ENCODE data around the gene HRNR. TPM values are rescaled to one million over a fixed set of nuclear protein-coding genes. Genes with fewer than 3 reads are reported as not detected.
"Not testable (repeated sequence)": the region's sequence is repeated elsewhere in the genome, so short reads cannot be mapped to it uniquely, and the experiment has no call there.

The HRNR gene
- total and polyA plus RNA-seq, 4 experiments from 2014 or later = not detected

GRCh38 chr1:152214911-152215310 lies 9.1 kb downstream of the HRNR start:
- H3K9me3 ChIP-seq (ENCODE audit: control insufficient read depth in 1 of 2, low read length in 2 of 2); H3K4me1 Mint-ChIP-seq; CTCF ChIA-PET (ENCODE audit: partially characterized antibody); H3K36me3 ChIP-seq (ENCODE audit: insufficient read depth, low read length); H3K27me3 Mint-ChIP-seq; H3K9me3 Mint-ChIP-seq; H3K36me3 Mint-ChIP-seq; H3K27ac ChIP-seq (ENCODE audit: low read depth, low read length); H3K4me1 ChIP-seq (ENCODE audit: insufficient read depth, low read length); H3K27ac Mint-ChIP-seq; H3K4me3 Mint-ChIP-seq; H3K27me3 ChIP-seq (ENCODE audit: insufficient read depth, low read length); intact Hi-C loops (cut with micrococcal nuclease); H3K4me3 ChIP-seq (ENCODE audit: low read length in 2 of 2); POLR2A ChIA-PET (ENCODE audit: partially characterized antibody): not testable (repeated sequence)
- peak in 2 of 5 donors; percentile 39 to 42 for DNase-seq

- intact Hi-C loops (cut with micrococcal nuclease) = no loop called here
- no peaks in the 10 kb centered on the region for H3K4me1 Mint-ChIP-seq
- POLR2A ChIA-PET (ENCODE audit: partially characterized antibody) = no interaction called here
These were observed 25.0 kb downstream of the HRNR start for GRCh38 chr1:152198982-152199381.

GRCh38 chr1:152197361-152197941 lies 26.5 kb downstream of the HRNR start:
- DNase-seq = no peak
- intact Hi-C loops (cut with micrococcal nuclease) = no loop called here
- Mint-ChIP-seq H3K4me1 (no peaks in the 10 kb centered on the region), H3K4me3 (no peak overlapping the region), H3K9me3 (no peaks in the 10 kb centered on the region), H3K27me3 (peaks cover 9 to 19% of the 10 kb centered on the region in 2 donors), H3K36me3 (no peaks in the 10 kb centered on the region), H3K27ac (no peak overlapping the region)
- no peaks in the 10 kb centered on the region for H3K4me1 ChIP-seq (ENCODE audit: insufficient read depth, low read length)
- H3K36me3 ChIP-seq (ENCODE audit: insufficient read depth, low read length) = no peaks in the 10 kb centered on the region
- no peaks in the 10 kb centered on the region for H3K27me3 ChIP-seq (ENCODE audit: insufficient read depth, low read length)
- H3K27ac ChIP-seq (ENCODE audit: low read depth, low read length) = no peak overlapping the region
- CTCF ChIA-PET (ENCODE audit: partially characterized antibody) = interaction anchor here (1.8 kb wide), 3 partner anchors 8 to 262 kb away, joined by 5 to 13 read pairs (median 9); no protein-coding TSS in a partner anchor
- POLR2A ChIA-PET (ENCODE audit: partially characterized antibody) = no interaction called here
- no peaks in the 10 kb centered on the region for H3K9me3 ChIP-seq (ENCODE audit: control insufficient read depth in 1 of 2, low read length in 2 of 2)
- no peak overlapping the region for H3K4me3 ChIP-seq (ENCODE audit: low read length in 2 of 2)

More at GRCh38 chr1:152198982-152199381, 25.0 kb downstream of the HRNR start:
- Histone ChIP-seq H3K36me3 (ENCODE audit: insufficient read depth, low read length) (no peaks in the 10 kb centered on the region), H3K4me3 (ENCODE audit: low read length in 2 of 2) (no peak overlapping the region), H3K27ac (ENCODE audit: low read depth, low read length) (no peak overlapping the region), H3K27me3 (ENCODE audit: insufficient read depth, low read length) (no peaks in the 10 kb centered on the region), H3K9me3 (ENCODE audit: control insufficient read depth in 1 of 2, low read length in 2 of 2) (no peaks in the 10 kb centered on the region), H3K4me1 (ENCODE audit: insufficient read depth, low read length) (no peaks in the 10 kb centered on the region)
- DNase-seq = no peak
- peaks cover 9 to 19% of the 10 kb centered on the region in 2 donors for H3K27me3 Mint-ChIP-seq
- no peak overlapping the region for H3K27ac Mint-ChIP-seq
- H3K4me3 Mint-ChIP-seq = no peak overlapping the region
- no peaks in the 10 kb centered on the region for H3K36me3 Mint-ChIP-seq
- CTCF ChIA-PET (ENCODE audit: partially characterized antibody) = interaction anchor here (1.8 kb wide), 3 partner anchors 10 to 260 kb away, joined by 5 to 13 read pairs (median 9); no protein-coding TSS in a partner anchor
- no peaks in the 10 kb centered on the region for H3K9me3 Mint-ChIP-seq

GRCh38 chr1:152191711-152192110 lies 32.3 kb downstream of the HRNR start:
- H3K4me3 Mint-ChIP-seq = no peak overlapping the region
- no peaks in the 10 kb centered on the region for H3K9me3 Mint-ChIP-seq
- H3K27me3 Mint-ChIP-seq = peaks cover 2 to 5% of the 10 kb centered on the region in 2 donors
- no peak for DNase-seq
- no peaks in the 10 kb centered on the region for H3K27me3 ChIP-seq (ENCODE audit: insufficient read depth, low read length)
- H3K36me3 ChIP-seq (ENCODE audit: insufficient read depth, low read length) = no peaks in the 10 kb centered on the region
- no peaks in the 10 kb centered on the region for H3K9me3 ChIP-seq (ENCODE audit: control insufficient read depth in 1 of 2, low read length in 2 of 2)
- H3K4me1 Mint-ChIP-seq = peaks cover 4 to 6% (median 5%) of the 10 kb centered on the region in 4 donors
- intact Hi-C loops (cut with micrococcal nuclease) = no loop called here
- POLR2A ChIA-PET (ENCODE audit: partially characterized antibody) = no interaction called here
- H3K27ac ChIP-seq (ENCODE audit: low read depth, low read length) = no peak overlapping the region
- peak overlapping the region in 1 of 7 donors; percentile 1 for H3K27ac Mint-ChIP-seq
- CTCF ChIA-PET (ENCODE audit: partially characterized antibody) = interaction anchor here (1.2 to 2.8 kb wide), 6 partner anchors 9 to 267 kb away, joined by 3 to 47 read pairs (median 5); no protein-coding TSS in a partner anchor
- H3K4me3 ChIP-seq (ENCODE audit: low read length in 2 of 2) = no peak overlapping the region
- H3K36me3 Mint-ChIP-seq = no peaks in the 10 kb centered on the region
- H3K4me1 ChIP-seq (ENCODE audit: insufficient read depth, low read length) = no peaks in the 10 kb centered on the region

- peaks cover 4 to 6% (median 5%) of the 10 kb centered on the region in 4 donors for H3K4me1 Mint-ChIP-seq
- Histone ChIP-seq H3K27me3 (ENCODE audit: insufficient read depth, low read length) (no peaks in the 10 kb centered on the region), H3K4me1 (ENCODE audit: insufficient read depth, low read length) (no peaks in the 10 kb centered on the region), H3K36me3 (ENCODE audit: insufficient read depth, low read length) (no peaks in the 10 kb centered on the region), H3K9me3 (ENCODE audit: control insufficient read depth in 1 of 2, low read length in 2 of 2) (no peaks in the 10 kb centered on the region), H3K4me3 (ENCODE audit: low read length in 2 of 2) (no peak overlapping the region), H3K27ac (ENCODE audit: low read depth, low read length) (no peak overlapping the region)
- H3K27ac Mint-ChIP-seq = peak overlapping the region in 1 of 7 donors; percentile 1
- intact Hi-C loops (cut with micrococcal nuclease) = no loop called here
- H3K27me3 Mint-ChIP-seq = peaks cover 2 to 5% of the 10 kb centered on the region in 2 donors
- H3K9me3 Mint-ChIP-seq = no peaks in the 10 kb centered on the region
- no peak overlapping the region for H3K4me3 Mint-ChIP-seq
- ChIA-PET CTCF (ENCODE audit: partially characterized antibody) (interaction anchor here (0.9 to 2.8 kb wide), 10 partner anchors 9 to 268 kb away, joined by 3 to 47 read pairs (median 4); no protein-coding TSS in a partner anchor), POLR2A (ENCODE audit: partially characterized antibody) (no interaction called here)
- H3K36me3 Mint-ChIP-seq = no peaks in the 10 kb centered on the region
- DNase-seq = no peak
These were observed 32.7 kb downstream of the HRNR start for GRCh38 chr1:152191260-152191659.

- Mint-ChIP-seq H3K4me1 (peaks cover 4 to 6% (median 5%) of the 10 kb centered on the region in 4 donors), H3K9me3 (no peaks in the 10 kb centered on the region), H3K36me3 (no peaks in the 10 kb centered on the region), H3K4me3 (no peak overlapping the region), H3K27me3 (peaks cover 3% of the 10 kb centered on the region in 2 donors), H3K27ac (no peak overlapping the region)
- Histone ChIP-seq H3K4me3 (ENCODE audit: low read length in 2 of 2) (no peak overlapping the region), H3K9me3 (ENCODE audit: control insufficient read depth in 1 of 2, low read length in 2 of 2) (no peaks in the 10 kb centered on the region), H3K4me1 (ENCODE audit: insufficient read depth, low read length) (no peaks in the 10 kb centered on the region), H3K27me3 (ENCODE audit: insufficient read depth, low read length) (no peaks in the 10 kb centered on the region), H3K36me3 (ENCODE audit: insufficient read depth, low read length) (no peaks in the 10 kb centered on the region), H3K27ac (ENCODE audit: low read depth, low read length) (no peak overlapping the region)
- intact Hi-C loops (cut with micrococcal nuclease) = loop anchor here (1.0 kb wide), 1 partner anchor 251 kb away; no protein-coding TSS in a partner anchor
- DNase-seq = no peak
- CTCF ChIA-PET (ENCODE audit: partially characterized antibody) = interaction anchor here (0.9 to 2.8 kb wide), 9 partner anchors 8 to 268 kb away, joined by 3 to 47 read pairs (median 4); no protein-coding TSS in a partner anchor
- POLR2A ChIA-PET (ENCODE audit: partially characterized antibody) = no interaction called here
These were observed 33.4 kb downstream of the HRNR start for GRCh38 chr1:152190589-152190988.

GRCh38 chr1:152189657-152190442 lies 34.1 kb downstream of the HRNR start:
- H3K27ac ChIP-seq (ENCODE audit: low read depth, low read length) = no peak overlapping the region
- peaks cover 6 to 7% (median 6%) of the 10 kb centered on the region in 4 donors for H3K4me1 Mint-ChIP-seq
- peak overlapping the region; percentile 65 to 88 (median 80) for H3K4me3 Mint-ChIP-seq
- intact Hi-C loops (cut with micrococcal nuclease) = loop anchor here (1.0 to 5.0 kb wide), 5 partner anchors 157 to 268 kb away; no protein-coding TSS in a partner anchor
- H3K9me3 ChIP-seq (ENCODE audit: control insufficient read depth in 1 of 2, low read length in 2 of 2) = no peaks in the 10 kb centered on the region
- H3K4me3 ChIP-seq (ENCODE audit: low read length in 2 of 2) = no peak overlapping the region
- peak; percentile 67 to 73 (median 68) for DNase-seq
- H3K27me3 ChIP-seq (ENCODE audit: insufficient read depth, low read length) = no peaks in the 10 kb centered on the region
- CTCF ChIA-PET (ENCODE audit: partially characterized antibody) = interaction anchor here (0.7 to 11.9 kb wide), 21 partner anchors 8 to 290 kb away, joined by 3 to 354 read pairs (median 5); no protein-coding TSS in a partner anchor
- H3K36me3 ChIP-seq (ENCODE audit: insufficient read depth, low read length) = no peaks in the 10 kb centered on the region
- H3K9me3 Mint-ChIP-seq = no peaks in the 10 kb centered on the region
- POLR2A ChIA-PET (ENCODE audit: partially characterized antibody) = interaction anchor here (1.0 to 3.3 kb wide), 6 partner anchors 142 to 269 kb away, joined by 3 to 44 read pairs (median 4); no protein-coding TSS in a partner anchor
- peak overlapping the region in 4 of 7 donors; percentile 43 to 67 (median 46) for H3K27ac Mint-ChIP-seq
- H3K27me3 Mint-ChIP-seq = peaks cover 2 to 6% of the 10 kb centered on the region in 2 donors
- no peaks in the 10 kb centered on the region for H3K4me1 ChIP-seq (ENCODE audit: insufficient read depth, low read length)
- no peaks in the 10 kb centered on the region for H3K36me3 Mint-ChIP-seq

All from CD4-positive, alpha-beta memory T cell (primary cell).